ENCODE measurements around the gene PPP1R9A. TPM values are rescaled to one million over a fixed set of nuclear protein-coding genes. Genes with fewer than 3 reads are reported as not detected.

The PPP1R9A gene
- total and polyA plus RNA-seq, 10 of the 15 experiments (the other 5 are each of a cell fraction or from before 2014, with no cell fraction given): 0.04 to 0.12 TPM; not detected in 8

GRCh38 chr7:94970085-94970576 lies 62.7 kb downstream of the PPP1R9A start (continued):
- TF ChIP-seq BRCA1 (IDR thresholded peaks at IDR 0.05; ENCODE audit: low read depth, low read length) (no peak), E2F4 (IDR thresholded peaks at IDR 0.05; ENCODE audit: low read depth, low read length) (no peak)

- TF ChIP-seq PRDM15 (CRISPR knock-in tag; IDR thresholded peaks at IDR 0.05) (no peak), ZNF217 (IDR thresholded peaks at IDR 0.05) (no peak), SIX5 (IDR thresholded peaks at IDR 0.05; ENCODE audit: low read depth, low read length, severe bottlenecking) (no peak), RAD51 (IDR thresholded peaks at IDR 0.05) (no peak), STAT1 (conservative IDR thresholded peaks at IDR 0.05) (no peak)
- Histone ChIP-seq H3K9ac (ENCODE audit: control insufficient read depth, insufficient read depth, low read length) (no peak overlapping the region), H3K4me1 (ENCODE audit: control insufficient read depth, insufficient read depth, low read length) (no peaks in the 10 kb centered on the region), H3K36me3 (ENCODE audit: control insufficient read depth in 2 of 2, insufficient read depth in 2 of 2, low read length in 1 of 2) (no peaks in the 10 kb centered on the region), H3K4me2 (ENCODE audit: control insufficient read depth, insufficient read depth) (no peak overlapping the region), H3K27me3 (replicated peaks in 1 of 2; ENCODE audit: control insufficient read depth in 2 of 2, insufficient read depth in 2 of 2, low read length in 1 of 2) (no peaks in the 10 kb centered on the region), H4K20me1 (ENCODE audit: control insufficient read depth, insufficient read depth) (no peaks in the 10 kb centered on the region), H3K4me3 (no peak overlapping the region), H2AFZ (ENCODE audit: control insufficient read depth, low read depth, low read length) (no peak overlapping the region), H3K79me2 (ENCODE audit: control insufficient read depth, insufficient read depth, low read length) (no peaks in the 10 kb centered on the region), H3K9me3 (replicated peaks; ENCODE audit: control insufficient read depth, insufficient read depth, low read length) (no peaks in the 10 kb centered on the region), H3K27ac (ENCODE audit: control insufficient read depth, insufficient read depth) (no peak overlapping the region)
- no peak for FAIRE-seq
- in situ Hi-C loops (cut with MboI) (no loop called here), intact Hi-C loops (cut with micrococcal nuclease; ENCODE audit: unreplicated experiment) (no loop called here)
- ChIA-PET CTCF (no interaction called here), RAD21 (ENCODE audit: unreplicated experiment) (no interaction called here), SMC1A (ENCODE audit: uncharacterized antibody, unreplicated experiment) (no interaction called here), POLR2A (no interaction called here)
- no peak for DNase-seq (ENCODE audit: low read depth, low spot score)
- BruUV-seq (replicated peaks): no TSS peak
- ATAC-seq: no peak
- WGBS (ENCODE audit: insufficient coverage, insufficient replicate concordance, low lambda C conversion rate, missing lambda C conversion rate): 46% methylated on average over 4 of the region's 4 CpGs
Observed at GRCh38 chr7:94971051-94971867, 63.9 kb downstream of the PPP1R9A start.

Data from GM12878 (cell line).